CD4-positive, alpha-beta T cell (primary cell): ENCODE measurements around the gene TMLHE. TPM values are rescaled to one million over a fixed set of nuclear protein-coding genes. Genes with fewer than 3 reads are reported as not detected.
A peak's percentile ranks its signal among the peaks of the same experiment; 100 is the strongest.
"Not testable (repeated sequence)": the region's sequence is repeated elsewhere in the genome, so short reads cannot be mapped to it uniquely, and the experiment has no call there.

Experiments
- ATAC-seq: fragments of 200-7000 bp; cut with Tn5 transposase; one replicate; pipeline ENCODE4 v1.10.0; 2022; ENCODE audit warnings: mild to moderate bottlenecking; ENCODE audit not compliant: poor library complexity
- CTCF ChIA-PET: fragments of 350-600 bp; sonication (Branson Sonifier 250); formaldehyde crosslinking; loops from one replicate; lab custom pipeline; 2021; ENCODE audit warnings: antibody characterized with exemption, inconsistent platforms; lab: Charles Lee
- POLR2A ChIA-PET: fragments of 350-600 bp; sonication (Branson Sonifier 250); formaldehyde crosslinking; loops from one replicate; lab custom pipeline; 2021; ENCODE audit warnings: antibody characterized with exemption, inconsistent platforms; lab: Charles Lee
- DNase-seq, 14 experiments: peaks; one replicate each; pipeline ENCODE4 v3.0.0-alpha.2; 2013 to 2020; ENCODE audit warnings: mixed read lengths in 2 of 14
- H3K27ac ChIP-seq, 2 donors: one replicate each; pipeline versions ENCODE4 v1.5.1 to v1.7.0; 2013; ENCODE audit warnings: low read length in 2 of 2, low read depth in 1 of 2, mild to moderate bottlenecking in 1 of 2
- H3K27me3 ChIP-seq, 2 experiments: 1 replicate in 1 of 2; 2 replicates in 1 of 2; pipeline versions ENCODE4 v1.6.1 to v1.7.0; 2013; ENCODE audit warnings: low read length in 2 of 2, control low read depth in 1 of 2, mild to moderate bottlenecking in 1 of 2, moderate library complexity in 1 of 2; ENCODE audit not compliant: insufficient read depth in 2 of 2, control insufficient read depth in 1 of 2
- H3K36me3 ChIP-seq: one replicate; pipeline ENCODE4 v1.6.1; 2013; ENCODE audit warnings: low read length, control low read depth; ENCODE audit not compliant: insufficient read depth
- H3K4me1 ChIP-seq: one replicate; pipeline ENCODE4 v1.6.1; 2013; ENCODE audit warnings: low read length, control low read depth; ENCODE audit not compliant: insufficient read depth
- H3K4me3 ChIP-seq: one replicate; pipeline ENCODE4 v1.5.1; 2013; ENCODE audit warnings: mild to moderate bottlenecking, low read length, moderate library complexity
- H3K9me3 ChIP-seq, 2 experiments: 1 replicate in 1 of 2; 2 replicates in 1 of 2; pipeline versions ENCODE4 v1.6.1 to v1.7.0; 2013; ENCODE audit warnings: low read length in 2 of 2, mild to moderate bottlenecking in 2 of 2, control low read depth in 1 of 2, moderate library complexity in 1 of 2; ENCODE audit not compliant: control insufficient read depth in 1 of 2, insufficient read depth in 1 of 2
- H3K27ac Mint-ChIP-seq: one replicate; pipeline ENCODE4 v1.8.0; 2020; ENCODE audit warnings: mixed read lengths
- H3K27me3 Mint-ChIP-seq: one replicate; pipeline ENCODE4 v1.8.0; 2021; ENCODE audit warnings: mixed read lengths
- H3K36me3 Mint-ChIP-seq: one replicate; pipeline ENCODE4 v1.8.0; 2021; ENCODE audit warnings: low read depth, mixed read lengths
- H3K4me1 Mint-ChIP-seq: one replicate; pipeline ENCODE4 v1.8.0; 2021; ENCODE audit warnings: low read depth, mixed read lengths
- H3K4me3 Mint-ChIP-seq: one replicate; pipeline ENCODE4 v1.8.0; 2020; ENCODE audit warnings: mild to moderate bottlenecking, mixed read lengths
- H3K9me3 Mint-ChIP-seq: one replicate; pipeline ENCODE4 v1.8.0; 2020; ENCODE audit warnings: mixed read lengths
- CTCF ChIP-seq: fragments of 200-600 bp; IDR thresholded peaks from one replicate; pipeline ENCODE4 v1.8.0; 2022; ENCODE audit warnings: antibody characterized with exemption, mild to moderate bottlenecking
- intact Hi-C, 2 experiments: fragments of 100-400 bp; cut with DNase I in 1 of 2; cut with micrococcal nuclease in 1 of 2; formaldehyde crosslinking; loops; one replicate each; pipeline versions ENCODE4 v1.15.1 to v1.9.0; 2023 to 2025; cut with DNase I, micrococcal nuclease
- microRNA-seq: library from miRNA; unstranded; fragments of <30 nt; microRNA quantifications from one replicate; pipeline ENCODE4 v1.2.0, GENCODE V29; 2021; ENCODE audit warnings: borderline microRNAs expressed, borderline replicate concordance
- total RNA-seq, 174 experiments: library from RNA in 2 of 174; stranded (reverse) in 2 of 174; gene quantifications; one replicate each; pipeline ENCODE4 v1.2.3 and lab custom pipeline; 2021 to 2026

Gene TMLHE
- total RNA-seq, 2 experiments from 2014 or later: 6.9 to 8.9 TPM

GRCh38 chrX:155460501-155460900, 152.3 kb downstream of the TMLHE start:
- H3K27ac Mint-ChIP-seq, H3K4me3 Mint-ChIP-seq, H3K27me3 ChIP-seq, POLR2A ChIA-PET, H3K9me3 ChIP-seq, H3K4me1 Mint-ChIP-seq, H3K27ac ChIP-seq, H3K36me3 Mint-ChIP-seq, H3K27me3 Mint-ChIP-seq, ATAC-seq, H3K4me1 ChIP-seq, intact Hi-C loops, H3K4me3 ChIP-seq, H3K36me3 ChIP-seq, CTCF ChIA-PET, DNase-seq, H3K9me3 Mint-ChIP-seq: not testable (repeated sequence)

- H3K27ac ChIP-seq, H3K27me3 ChIP-seq, H3K36me3 ChIP-seq, H3K27me3 Mint-ChIP-seq, H3K4me3 Mint-ChIP-seq, DNase-seq, H3K4me1 ChIP-seq, intact Hi-C loops, H3K9me3 Mint-ChIP-seq, H3K27ac Mint-ChIP-seq, H3K9me3 ChIP-seq, POLR2A ChIA-PET, H3K36me3 Mint-ChIP-seq, CTCF ChIA-PET, H3K4me1 Mint-ChIP-seq, H3K4me3 ChIP-seq: not testable (repeated sequence)
- ATAC-seq: peak; percentile 75
These were observed 154.3 kb downstream of the TMLHE start, which contains the start of gene F8A3 for GRCh38 chrX:155458471-155458870. Gene F8A3, minus strand, starts transcription at chrX:155458620. Its CDS starts 20 bp downstream, at chrX:155458600.

GRCh38 chrX:155457761-155458447, 154.8 kb downstream of the TMLHE start:
- H3K27me3 Mint-ChIP-seq, intact Hi-C loops, H3K27ac ChIP-seq, H3K4me3 ChIP-seq, H3K27me3 ChIP-seq, CTCF ChIA-PET, H3K4me1 ChIP-seq, DNase-seq, POLR2A ChIA-PET, H3K9me3 ChIP-seq, H3K4me1 Mint-ChIP-seq, H3K36me3 Mint-ChIP-seq, H3K9me3 Mint-ChIP-seq, H3K4me3 Mint-ChIP-seq, H3K36me3 ChIP-seq, H3K27ac Mint-ChIP-seq: not testable (repeated sequence)
- ATAC-seq: peak; percentile 65

- Mint-ChIP-seq H3K27ac (no peak overlapping the region), H3K4me1 (no peaks in the 10 kb centered on the region), H3K9me3 (peaks cover 4% of the 10 kb centered on the region), H3K4me3 (no peak overlapping the region), H3K36me3 (peaks cover 22% of the 10 kb centered on the region), H3K27me3 (no peaks in the 10 kb centered on the region)
- CTCF ChIA-PET: no interaction called here
- POLR2A ChIA-PET: no interaction called here
- DNase-seq (no peak), ATAC-seq (no peak)
- H3K36me3 ChIP-seq: no peaks in the 10 kb centered on the region
- no peaks in the 10 kb centered on the region for H3K4me1 ChIP-seq
- no peaks in the 10 kb centered on the region for H3K27me3 ChIP-seq
- peaks cover 0 to 6% of the 10 kb centered on the region in 2 experiments for H3K9me3 ChIP-seq
- no peak overlapping the region for H3K27ac ChIP-seq
- TF ChIP-seq CTCF: no peak
- no peak overlapping the region for H3K4me3 ChIP-seq
- intact Hi-C loops: no loop called here
These were observed 171.7 kb downstream of the TMLHE start for GRCh38 chrX:155441097-155441496.

Small RNAs within 50 kb of the gene (microRNA-seq; reads per million reads assigned to microRNA genes)
- gene MIR1184-3: not detected

Other genes with a start within 250 kb of the TMLHE start
- gene F8A2, start 230.9 kb downstream of the TMLHE start, total RNA-seq: not detected
- 10 to 100 TPM; 19.9 to 21.9 TPM for gene F8A3, start 154.3 kb downstream of the TMLHE start, total RNA-seq
- gene SPRY3, start 366 bp downstream of the TMLHE start, total RNA-seq: under 1 TPM; 0.69 to 0.70 TPM